SK-N-SH (cell line): ENCODE results near the gene RNF144B. TPM values are rescaled to one million over a fixed set of nuclear protein-coding genes. Genes with fewer than 3 reads are reported as not detected.
"Not testable (repeated sequence)": the region's sequence is repeated elsewhere in the genome, so short reads cannot be mapped to it uniquely, and the experiment has no call there.

Experiments
- CTCF ChIA-PET: fragments of 300-600, 350-600 bp; formaldehyde crosslinking; extraction: SDS; loops from one replicate; lab custom pipeline; 2021; lab: Yijun Ruan, JAX
- POLR2A ChIA-PET: fragments of 350-600 bp; sonication (Branson Sonifier 250); formaldehyde crosslinking; extraction: SDS; loops from one replicate; lab custom pipeline; 2020; ENCODE audit warnings: antibody characterized with exemption, inconsistent platforms; lab: Yijun Ruan, JAX
- DNase-seq: peaks from one replicate; pipeline ENCODE4 v3.0.0; 2012
- H2AFZ ChIP-seq: fragments of 200-600 bp; sonication (generic); 2 replicates; pipeline ENCODE4 v1.8.1; 2016; ENCODE audit warnings: antibody characterized with exemption, mild to moderate bottlenecking, low read depth
- H3F3A ChIP-seq: fragments of 200-600 bp; sonication (generic); replicated peaks from 2 replicates; pipeline ENCODE3; 2016; ENCODE audit warnings: antibody characterized with exemption, mild to moderate bottlenecking; ENCODE audit not compliant: insufficient read depth
- H3K27ac ChIP-seq, 2 experiments: fragments of 200-500 bp in 1 of 2; fragments of 200-600 bp in 1 of 2; sonication (Bioruptor generic) in 1 of 2; sonication (generic), shearing (Covaris generic) in 1 of 2; 2 replicates each; pipeline versions ENCODE4 v1.5.1 to v1.6.1; 2014 to 2016; ENCODE audit warnings: low read depth in 2 of 2, inconsistent platforms in 1 of 2, low read length in 1 of 2, mild to moderate bottlenecking in 1 of 2, mixed read lengths in 1 of 2
- H3K27me3 ChIP-seq: fragments of 200-600 bp; sonication (generic), shearing (Covaris generic); 2 replicates; pipeline ENCODE4 v1.6.1; 2016; ENCODE audit warnings: mixed run types; ENCODE audit not compliant: insufficient read depth
- H3K36me3 ChIP-seq, 2 experiments: fragments of 200-500 bp in 1 of 2; fragments of 200-600 bp in 1 of 2; sonication (Bioruptor generic) in 1 of 2; sonication (generic) in 1 of 2; replicated peaks in 1 of 2; 2 replicates each; pipeline versions ENCODE3 to v1.5.1; 2014 to 2016; ENCODE audit warnings: low read length in 1 of 2, mild to moderate bottlenecking in 1 of 2; ENCODE audit not compliant: insufficient read depth in 2 of 2, control insufficient read depth in 1 of 2
- H3K4me1 ChIP-seq, 2 experiments: fragments of 200-500 bp in 1 of 2; fragments of 200-600 bp in 1 of 2; sonication (Bioruptor generic) in 1 of 2; sonication (generic), shearing (Covaris generic) in 1 of 2; 2 replicates each; pipeline versions ENCODE4 v1.5.1 to v1.6.1; 2014 to 2016; ENCODE audit warnings: low read depth in 1 of 2, low read length in 1 of 2, mixed run types in 1 of 2; ENCODE audit not compliant: insufficient read depth in 2 of 2, control insufficient read depth in 1 of 2
- H3K4me2 ChIP-seq: fragments of 200-600 bp; sonication (generic), shearing (Covaris generic); 2 replicates; pipeline ENCODE4 v1.6.1; 2017; ENCODE audit warnings: mixed run types
- H3K4me3 ChIP-seq, 2 experiments: fragments of 200-500 bp in 1 of 2; fragments of 200-600 bp in 1 of 2; sonication (Bioruptor generic) in 1 of 2; sonication (generic), shearing (Covaris generic) in 1 of 2; 2 replicates each; pipeline versions ENCODE4 v1.5.1 to v1.8.1; 2014 to 2016; ENCODE audit warnings: low read depth in 2 of 2, inconsistent platforms in 1 of 2, low read length in 1 of 2, mild to moderate bottlenecking in 1 of 2, mixed read lengths in 1 of 2, moderate library complexity in 1 of 2
- H3K79me2 ChIP-seq: fragments of 200-600 bp; sonication (generic); 2 replicates; pipeline ENCODE4 v1.8.1; 2017; ENCODE audit warnings: mild to moderate bottlenecking; ENCODE audit not compliant: insufficient read depth
- H3K9ac ChIP-seq: fragments of 200-600 bp; sonication (generic); 2 replicates; pipeline ENCODE4 v1.6.1; 2017; ENCODE audit warnings: mixed run types
- H3K9me2 ChIP-seq: fragments of 200-600 bp; sonication (generic); 2 replicates; pipeline ENCODE4 v1.6.1; 2017; ENCODE audit warnings: mixed run types
- H3K9me3 ChIP-seq: fragments of 200-600 bp; sonication (generic); 2 replicates; pipeline ENCODE4 v1.6.1; 2017; ENCODE audit warnings: mixed run types, mild to moderate bottlenecking, moderate library complexity
- H4K20me1 ChIP-seq: fragments of 200-600 bp; sonication (generic); 2 replicates; pipeline ENCODE4 v1.6.1; 2017; ENCODE audit warnings: mild to moderate bottlenecking, mixed run types; ENCODE audit not compliant: insufficient read depth
- CTCF ChIP-seq: fragments of 200-600 bp; sonication (generic); IDR thresholded peaks from 2 replicates; pipeline ENCODE4 v1.6.1; 2017; ENCODE audit warnings: antibody characterized with exemption, mild to moderate bottlenecking, moderate library complexity
- EZH2phosphoT487 ChIP-seq: fragments of 200-600 bp; sonication (generic); IDR thresholded peaks from 2 replicates; pipeline ENCODE4 v1.6.1; 2017; ENCODE audit warnings: low read depth, mixed run types, mild to moderate bottlenecking, antibody characterized with exemption, moderate library complexity, borderline replicate concordance
- JUND ChIP-seq: IDR thresholded peaks from 2 replicates; pipeline ENCODE4 v1.4.0; 2012
- MAX ChIP-seq: IDR thresholded peaks from 2 replicates; pipeline ENCODE4 v1.4.0; 2012; ENCODE audit warnings: low read depth
- NFIC ChIP-seq: IDR thresholded peaks from 2 replicates; pipeline ENCODE4 v1.4.0; 2012; ENCODE audit warnings: borderline replicate concordance
- PBX3 ChIP-seq: IDR thresholded peaks from 2 replicates; pipeline ENCODE4; 2012
- POLR2AphosphoS5 ChIP-seq: IDR thresholded peaks from 2 replicates; pipeline ENCODE4 v1.6.1; 2012; ENCODE audit warnings: low read depth, low read length
- RAD21 ChIP-seq: IDR thresholded peaks from 2 replicates; pipeline ENCODE4 v1.6.1; 2012; ENCODE audit warnings: mild to moderate bottlenecking, low read length
- REST ChIP-seq: IDR thresholded peaks from 2 replicates; pipeline ENCODE4 v1.6.1; 2012; ENCODE audit warnings: mild to moderate bottlenecking, low read depth, low read length, moderate library complexity
- RXRA ChIP-seq: IDR thresholded peaks from 2 replicates; pipeline ENCODE4 v1.4.0; 2012; ENCODE audit warnings: low read depth, mild to moderate bottlenecking, borderline replicate concordance
- WGBS: methylation state at CpG from one replicate; pipeline ENCODE4 v1.1.6; 2017; ENCODE audit warnings: low lambda C conversion rate; 5-methylcytosine and 5-hydroxymethylcytosine counted together
- polyA plus RNA-seq, 3 experiments: library from polyadenylated mRNA; depleted of rRNA; stranded (reverse); fragments of >200 nt; gene quantifications; 2 replicates each; pipeline ENCODE4 v1.2.3, GENCODE V29; 2012

Gene RNF144B
- polyA plus RNA-seq, 1 of the 3 experiments (the other 2 are of a cell fraction): 1.2 TPM

GRCh38 chr6:18457065-18457737 is 70.1 kb downstream of the RNF144B start:
- no peak overlapping the region for H3K4me3 ChIP-seq

GRCh38 chr6:18458086-18458485 is 70.9 kb downstream of the RNF144B start:
- H3K9me3 ChIP-seq, DNase-seq, H4K20me1 ChIP-seq, H3K9me2 ChIP-seq, H3K4me1 ChIP-seq, H3K4me2 ChIP-seq, H3K4me3 ChIP-seq, H2AFZ ChIP-seq, H3K27me3 ChIP-seq, H3K27ac ChIP-seq, H3K9ac ChIP-seq, POLR2A ChIA-PET, CTCF ChIA-PET, H3K79me2 ChIP-seq, H3F3A ChIP-seq: not testable (repeated sequence)
- WGBS: 86% methylated on average over 6 of the region's 6 CpGs
- peaks cover 7 to 16% of the 10 kb centered on the region in 2 experiments for H3K36me3 ChIP-seq

More at GRCh38 chr6:18457065-18457737, 70.1 kb downstream of the RNF144B start:
- Histone ChIP-seq H3K9ac (no peak overlapping the region), H3K9me2 (no peaks in the 10 kb centered on the region), H3K4me2 (no peak overlapping the region; the same call in 1 of the 2 replicates), H3K79me2 (no peaks in the 10 kb centered on the region), H3K9me3 (no peaks in the 10 kb centered on the region), H3K27ac (no peak overlapping the region)
- POLR2A ChIA-PET: no interaction called here
- WGBS: 41% methylated on average over 9 of the region's 10 CpGs
- TF ChIP-seq MAX (no peak), JUND (no peak), RXRA (no peak), RAD21 (no peak), CTCF (no peak), NFIC (no peak), REST (no peak), PBX3 (no peak), POLR2AphosphoS5 (no peak), EZH2phosphoT487 (no peak)
- TF ChIP-seq, all 33 proteins: peak for 0
- Histone ChIP-seq H4K20me1 (no peaks in the 10 kb centered on the region), H3K4me1 (no peaks in the 10 kb centered on the region; a peak in 1 of 4 replicates), H3F3A (no peaks in the 10 kb centered on the region), H3K36me3 (peaks cover 7 to 12% of the 10 kb centered on the region in 2 experiments), H2AFZ (peak overlapping the region; percentile 0; the same call in 1 of the 2 replicates), H3K27me3 (no peaks in the 10 kb centered on the region)
- CTCF ChIA-PET: no interaction called here
- no peak for DNase-seq
